AG09309 (cell line): Measurements from ENCODE around the gene NTN4.

Source experiments
- DNase-seq: peaks from one replicate; pipeline ENCODE4 v3.0.0-alpha.2; 2010; ENCODE audit warnings: low read depth
- H3K4me3 ChIP-seq: 2 replicates; pipeline ENCODE4 v1.5.1; 2011; ENCODE audit warnings: mild to moderate bottlenecking, low read depth, low read length, moderate library complexity; ENCODE audit not compliant: control insufficient read depth
- CTCF ChIP-seq: IDR thresholded peaks from 2 replicates; pipeline ENCODE4 v1.5.1; 2011; ENCODE audit warnings: mild to moderate bottlenecking, low read depth, low read length, inconsistent platforms; ENCODE audit not compliant: insufficient read depth, control insufficient read depth; ENCODE audit errors: missing control alignments

NTN4 gene

GRCh38 chr12:95723693-95724384 is 66.7 kb downstream of the NTN4 start:
- DNase-seq, result no peak
- H3K4me3 ChIP-seq, result no peak overlapping the region
- no peak for TF ChIP-seq CTCF

GRCh38 chr12:95721320-95721719 is 69.2 kb downstream of the NTN4 start:
- DNase-seq, result no peak
- H3K4me3 ChIP-seq, result no peak overlapping the region
- TF ChIP-seq CTCF, result peak; percentile 19

- DNase-seq, result no peak
- H3K4me3 ChIP-seq, result no peak overlapping the region
- TF ChIP-seq CTCF, result no peak
Measured at GRCh38 chr12:95720146-95720545, 70.4 kb downstream of the NTN4 start.

GRCh38 chr12:95718772-95719171 is 71.8 kb downstream of the NTN4 start:
- no peak overlapping the region for H3K4me3 ChIP-seq
- no peak for TF ChIP-seq CTCF
- DNase-seq, result no peak

- no peak overlapping the region for H3K4me3 ChIP-seq
- DNase-seq, result no peak
- TF ChIP-seq CTCF, result no peak
Measured at GRCh38 chr12:95718006-95718431, 72.5 kb downstream of the NTN4 start.

- no peak for TF ChIP-seq CTCF
- DNase-seq, result no peak
- no peak overlapping the region for H3K4me3 ChIP-seq
Measured at GRCh38 chr12:95717316-95717928, 73.1 kb downstream of the NTN4 start.

GRCh38 chr12:95715177-95715576 is 75.4 kb downstream of the NTN4 start:
- DNase-seq, result no peak
- no peak for TF ChIP-seq CTCF
- H3K4me3 ChIP-seq, result no peak overlapping the region
